Measurements from ENCODE around the gene LRP1B.

GRCh38 chr2:142170847-142171246 is 40.0 kb upstream of the LRP1B start:
- TF ChIP-seq CTCF (IDR thresholded peaks at IDR 0.05) (no peak), ZFX (IDR thresholded peaks at IDR 0.05; ENCODE audit: borderline replicate concordance) (no peak)
